ENCODE results near the gene TBL1X. TPM values are rescaled to one million over a fixed set of nuclear protein-coding genes. Genes with fewer than 3 reads are reported as not detected.

The TBL1X gene
- total RNA-seq, 6 experiments from 2014 or later, result 34.4 to 53.2 (median 44.9) TPM

- Mint-ChIP-seq H3K4me3 (no peak overlapping the region), H3K27me3 (ENCODE audit: insufficient read depth) (no peaks in the 10 kb centered on the region; the same call in 1 of the 2 replicates), H3K27ac (no peak overlapping the region), H3K9me3 (no peaks in the 10 kb centered on the region), H3K36me3 (ENCODE audit: low read depth) (peaks cover 35% of the 10 kb centered on the region), H3K4me1 (ENCODE audit: low read depth) (no peaks in the 10 kb centered on the region)
- TF ChIP-seq CTCF (IDR thresholded peaks at IDR 0.05), result no peak
- DNase-seq, result no peak
These were observed 35.7 kb downstream of the TBL1X start for GRCh38 chrX:9500584-9500983.

DNA sequence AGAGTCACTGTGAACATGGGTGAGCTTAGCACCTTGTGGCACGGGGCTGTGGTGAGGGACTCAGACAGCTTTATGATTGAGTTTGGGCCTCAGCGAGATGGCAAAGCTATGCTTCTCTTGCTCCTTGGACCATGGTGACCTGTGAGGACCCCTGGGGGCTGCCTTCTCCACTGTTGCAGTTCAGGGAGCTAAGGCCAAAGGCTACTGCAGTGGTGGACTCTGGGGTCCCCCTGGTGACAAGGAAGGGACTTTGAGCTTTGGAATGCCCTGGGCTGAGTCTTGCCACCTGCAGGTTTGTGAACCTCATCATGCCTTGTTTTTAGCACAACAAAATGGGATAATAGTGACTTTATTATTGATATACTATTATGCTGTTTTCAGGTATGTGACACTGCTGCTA, 36.5 kb downstream of the TBL1X start:
- H3K27me3 Mint-ChIP-seq (ENCODE audit: insufficient read depth), result no peaks in the 10 kb centered on the region
- TF ChIP-seq CTCF (IDR thresholded peaks at IDR 0.05), result no peak
- peaks cover 42% of the 10 kb centered on the region for H3K36me3 Mint-ChIP-seq (ENCODE audit: low read depth)
- H3K27ac Mint-ChIP-seq, result no peak overlapping the region
- no peaks in the 10 kb centered on the region for H3K4me1 Mint-ChIP-seq (ENCODE audit: low read depth)
- no peaks in the 10 kb centered on the region for H3K9me3 Mint-ChIP-seq
- DNase-seq, result no peak
- no peak overlapping the region for H3K4me3 Mint-ChIP-seq

DNA sequence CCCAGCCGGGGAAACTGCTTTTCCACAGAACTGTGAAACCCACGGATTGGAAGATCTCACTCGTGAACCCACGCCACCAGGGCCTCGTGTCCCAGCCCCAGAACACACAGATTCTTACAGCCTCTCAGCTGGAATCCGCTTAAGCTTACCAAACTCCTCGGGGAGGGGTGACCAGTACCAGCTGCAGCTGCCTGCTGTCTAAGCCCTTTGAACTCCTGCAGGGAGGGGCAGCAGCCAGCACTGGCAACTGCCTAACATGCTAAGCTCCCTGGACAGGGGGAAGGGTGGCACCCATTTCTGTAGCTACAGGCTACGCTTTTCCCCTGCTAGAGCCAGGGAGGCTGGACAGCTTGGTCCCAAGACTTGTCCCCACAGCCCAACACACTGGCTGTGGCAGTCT, 38.4 kb downstream of the TBL1X start:
- no peak for DNase-seq
- Mint-ChIP-seq H3K27ac (no peak overlapping the region), H3K9me3 (no peaks in the 10 kb centered on the region), H3K4me3 (no peak overlapping the region), H3K36me3 (ENCODE audit: low read depth) (peaks cover 49% of the 10 kb centered on the region), H3K4me1 (ENCODE audit: low read depth) (no peaks in the 10 kb centered on the region), H3K27me3 (ENCODE audit: insufficient read depth) (no peaks in the 10 kb centered on the region)
- TF ChIP-seq CTCF (IDR thresholded peaks at IDR 0.05), result no peak

DNA sequence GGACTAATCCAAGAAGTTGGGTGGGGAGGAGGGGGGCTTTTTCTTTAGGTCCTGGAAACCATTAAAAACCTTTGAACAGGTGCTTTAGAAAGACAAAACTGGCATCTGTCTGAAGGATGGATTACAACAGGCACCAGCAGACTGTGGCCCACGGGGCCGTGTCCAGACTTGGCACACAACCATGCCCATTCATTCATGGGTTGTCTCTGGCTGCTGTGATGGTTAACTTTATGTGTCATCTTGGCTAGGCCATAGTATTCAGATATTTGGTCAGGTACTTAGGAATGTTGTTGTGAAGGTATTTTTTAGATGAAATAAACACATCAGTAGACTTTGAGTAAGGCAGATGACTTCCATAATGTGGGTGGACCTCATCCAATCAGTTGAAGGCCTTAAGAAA, 45.5 kb downstream of the TBL1X start:
- no peak for TF ChIP-seq CTCF (IDR thresholded peaks at IDR 0.05)
- DNase-seq, result no peak
- Mint-ChIP-seq H3K4me3 (no peak overlapping the region), H3K27ac (no peak overlapping the region), H3K36me3 (ENCODE audit: low read depth) (peaks cover 21% of the 10 kb centered on the region), H3K9me3 (no peaks in the 10 kb centered on the region), H3K27me3 (ENCODE audit: insufficient read depth) (peaks cover 2% of the 10 kb centered on the region; the same call in 1 of the 2 replicates), H3K4me1 (ENCODE audit: low read depth) (no peaks in the 10 kb centered on the region)

- peaks cover 2% of the 10 kb centered on the region; the same call in 1 of the 2 replicates for H3K27me3 Mint-ChIP-seq (ENCODE audit: insufficient read depth)
- H3K36me3 Mint-ChIP-seq (ENCODE audit: low read depth), result peaks cover 15% of the 10 kb centered on the region
- no peaks in the 10 kb centered on the region for H3K9me3 Mint-ChIP-seq
- H3K4me1 Mint-ChIP-seq (ENCODE audit: low read depth), result no peaks in the 10 kb centered on the region
- TF ChIP-seq CTCF (IDR thresholded peaks at IDR 0.05), result no peak
- no peak for DNase-seq
- H3K27ac Mint-ChIP-seq, result no peak overlapping the region
- H3K4me3 Mint-ChIP-seq, result no peak overlapping the region
These were observed 46.1 kb downstream of the TBL1X start for GRCh38 chrX:9510980-9511379.

GRCh38 chrX:9515489-9515888, 50.6 kb downstream of the TBL1X start:
- TF ChIP-seq CTCF (IDR thresholded peaks at IDR 0.05), result no peak
- Mint-ChIP-seq H3K4me1 (ENCODE audit: low read depth) (peaks cover 12% of the 10 kb centered on the region; the same call in 1 of the 2 replicates), H3K27ac (no peak overlapping the region), H3K27me3 (ENCODE audit: insufficient read depth) (peaks cover 2% of the 10 kb centered on the region; the same call in 1 of the 2 replicates), H3K36me3 (ENCODE audit: low read depth) (no peaks in the 10 kb centered on the region), H3K9me3 (no peaks in the 10 kb centered on the region), H3K4me3 (no peak overlapping the region)
- DNase-seq, result no peak
